GM06990 (cell line): ENCODE data around the gene ENKUR.

Experiments
- DNase-seq: peaks from one replicate; pipeline ENCODE4 v3.0.0-alpha.2; 2011; ENCODE audit not compliant: insufficient read length; ENCODE audit errors: extremely low read depth
- H3K27me3 ChIP-seq: replicated peaks from 2 replicates; pipeline ENCODE4 v1.6.0; 2011; ENCODE audit warnings: low read length; ENCODE audit not compliant: control insufficient read depth, insufficient read depth
- H3K36me3 ChIP-seq: 2 replicates; pipeline ENCODE4 v1.5.1; 2011; ENCODE audit warnings: low read length; ENCODE audit not compliant: control insufficient read depth, insufficient read depth
- H3K4me3 ChIP-seq: replicated peaks from 2 replicates; pipeline ENCODE4 v1.5.1; 2011; ENCODE audit warnings: low read depth, mild to moderate bottlenecking, control low read depth, low read length
- TF ChIP-seq, protein P1 (sequence below): IDR thresholded peaks from 2 replicates; pipeline ENCODE4 v1.5.1; 2011; ENCODE audit warnings: low read length, control low read depth, mild to moderate bottlenecking, inconsistent platforms; ENCODE audit not compliant: insufficient read depth, poor library complexity, severe bottlenecking

The ENKUR gene

DNA sequence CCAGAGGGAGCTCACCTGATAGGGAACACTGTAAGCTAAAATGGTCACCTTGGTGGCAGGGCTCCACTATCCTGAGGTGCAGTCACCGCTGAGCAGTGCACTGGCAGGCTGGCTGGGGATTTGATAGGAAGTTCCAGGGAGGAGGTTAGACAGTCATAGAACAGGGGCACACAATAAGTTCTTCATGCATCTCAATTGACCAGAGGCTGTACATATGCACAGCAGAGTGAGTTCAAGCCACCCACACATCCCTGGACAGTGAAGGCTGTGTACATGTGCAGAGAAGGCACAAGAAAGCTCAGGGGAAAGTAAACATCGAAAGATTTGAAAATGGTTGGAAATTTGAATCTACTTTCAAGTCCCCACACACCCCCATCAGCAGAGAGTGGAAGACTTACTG lies 77.4 kb downstream of the ENKUR start:
- Histone ChIP-seq H3K4me3 (no peak overlapping the region), H3K36me3 (no peaks in the 10 kb centered on the region), H3K27me3 (no peaks in the 10 kb centered on the region)
- TF ChIP-seq, protein P1, sequence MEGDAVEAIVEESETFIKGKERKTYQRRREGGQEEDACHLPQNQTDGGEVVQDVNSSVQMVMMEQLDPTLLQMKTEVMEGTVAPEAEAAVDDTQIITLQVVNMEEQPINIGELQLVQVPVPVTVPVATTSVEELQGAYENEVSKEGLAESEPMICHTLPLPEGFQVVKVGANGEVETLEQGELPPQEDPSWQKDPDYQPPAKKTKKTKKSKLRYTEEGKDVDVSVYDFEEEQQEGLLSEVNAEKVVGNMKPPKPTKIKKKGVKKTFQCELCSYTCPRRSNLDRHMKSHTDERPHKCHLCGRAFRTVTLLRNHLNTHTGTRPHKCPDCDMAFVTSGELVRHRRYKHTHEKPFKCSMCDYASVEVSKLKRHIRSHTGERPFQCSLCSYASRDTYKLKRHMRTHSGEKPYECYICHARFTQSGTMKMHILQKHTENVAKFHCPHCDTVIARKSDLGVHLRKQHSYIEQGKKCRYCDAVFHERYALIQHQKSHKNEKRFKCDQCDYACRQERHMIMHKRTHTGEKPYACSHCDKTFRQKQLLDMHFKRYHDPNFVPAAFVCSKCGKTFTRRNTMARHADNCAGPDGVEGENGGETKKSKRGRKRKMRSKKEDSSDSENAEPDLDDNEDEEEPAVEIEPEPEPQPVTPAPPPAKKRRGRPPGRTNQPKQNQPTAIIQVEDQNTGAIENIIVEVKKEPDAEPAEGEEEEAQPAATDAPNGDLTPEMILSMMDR, result no peak
- no peak for DNase-seq

DNA sequence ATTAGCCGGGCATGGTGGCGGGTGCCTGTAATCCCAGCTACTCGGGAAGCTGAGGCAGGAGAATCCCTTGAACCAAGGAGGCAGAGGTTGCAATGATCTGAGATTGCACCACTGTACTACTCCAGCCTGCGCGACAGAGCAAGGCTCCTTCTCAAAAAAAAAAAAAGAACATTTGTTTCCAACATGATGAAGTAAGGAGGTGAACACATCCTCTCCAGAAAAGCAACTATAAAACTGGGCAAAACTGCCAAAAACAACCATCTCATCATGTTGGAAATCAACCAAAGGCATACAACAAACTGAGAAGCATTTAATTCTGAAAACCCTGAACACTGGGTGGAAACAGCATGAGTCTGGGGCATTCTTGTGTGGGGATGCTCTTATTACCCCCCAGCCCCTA lies 77.9 kb downstream of the ENKUR start:
- H3K27me3 ChIP-seq, result no peaks in the 10 kb centered on the region
- DNase-seq, result no peak
- TF ChIP-seq, protein P1, result no peak
- H3K4me3 ChIP-seq, result no peak overlapping the region
- H3K36me3 ChIP-seq, result no peaks in the 10 kb centered on the region

DNA sequence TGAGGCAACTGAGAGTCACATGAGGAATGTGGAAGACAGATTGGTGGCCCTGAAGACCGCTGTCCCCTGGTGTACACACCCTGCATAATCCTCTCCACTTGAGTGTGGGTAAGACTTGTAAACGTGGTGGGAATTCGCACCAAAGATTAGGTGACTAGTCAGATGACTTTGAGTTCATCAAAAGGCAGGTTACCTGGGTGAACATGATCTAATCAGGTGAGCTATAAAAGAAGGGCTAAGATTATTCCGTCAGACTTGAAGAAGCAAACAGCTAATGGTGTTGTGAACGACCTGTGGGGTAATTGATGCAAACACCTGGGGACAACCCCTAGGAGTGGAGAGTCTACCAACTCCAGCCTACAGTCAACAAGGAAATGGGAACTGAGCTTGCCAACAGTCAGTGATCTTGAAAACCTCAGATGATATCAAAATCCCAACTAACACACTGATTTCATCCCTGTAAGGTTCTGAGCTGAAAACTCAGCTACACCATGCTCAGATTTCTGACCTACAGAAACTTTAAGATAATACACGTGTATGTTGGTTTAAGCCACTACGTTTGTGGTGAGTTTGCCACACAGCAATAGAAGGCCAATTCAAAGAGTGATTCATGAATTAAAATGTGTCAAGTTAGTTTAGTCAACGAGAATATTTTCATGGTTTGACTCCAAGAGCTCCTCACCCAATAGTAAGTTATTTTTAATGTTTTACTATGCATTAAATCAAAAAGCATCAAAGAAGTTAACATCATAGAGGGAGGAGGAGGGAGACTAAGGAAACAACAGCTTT lies 80.3 kb downstream of the ENKUR start:
- no peaks in the 10 kb centered on the region for H3K27me3 ChIP-seq
- no peak for DNase-seq
- no peaks in the 10 kb centered on the region for H3K36me3 ChIP-seq
- no peak overlapping the region for H3K4me3 ChIP-seq
- TF ChIP-seq, protein P1, result peak; percentile 9
